Midbrain (tissue), 1 donor: ENCODE data around the gene DPY19L3.
A peak's percentile ranks its signal among the peaks of the same experiment; 100 is the strongest.
"Not testable (repeated sequence)": the region's sequence is repeated elsewhere in the genome, so short reads cannot be mapped to it uniquely, and the experiment has no call there.

ENCODE experiments used
- DNase-seq: peaks from one replicate; lab custom pipeline; 2025; lab: John Stamatoyannopoulos, UW

The DPY19L3 gene

DNA sequence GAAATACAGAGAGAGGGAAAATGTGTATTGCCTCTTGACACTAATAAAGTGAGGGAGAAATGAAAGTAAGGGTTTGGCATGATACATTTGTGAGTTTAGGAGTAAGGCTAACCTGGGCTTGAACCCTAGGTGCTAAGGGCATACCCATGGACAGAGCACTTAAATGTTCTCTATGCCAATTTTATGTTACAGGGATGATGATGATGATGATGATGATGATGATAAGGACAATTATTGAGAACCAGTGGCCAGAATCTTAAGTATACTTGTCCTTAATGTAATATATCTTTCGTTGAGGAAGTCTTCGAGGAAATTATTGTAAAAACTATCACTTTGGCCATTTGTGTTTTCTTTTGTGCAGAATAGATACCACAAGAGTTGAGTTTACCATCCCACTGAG lies 33.2 kb downstream of the DPY19L3 start:
- no peak for DNase-seq

DNA sequence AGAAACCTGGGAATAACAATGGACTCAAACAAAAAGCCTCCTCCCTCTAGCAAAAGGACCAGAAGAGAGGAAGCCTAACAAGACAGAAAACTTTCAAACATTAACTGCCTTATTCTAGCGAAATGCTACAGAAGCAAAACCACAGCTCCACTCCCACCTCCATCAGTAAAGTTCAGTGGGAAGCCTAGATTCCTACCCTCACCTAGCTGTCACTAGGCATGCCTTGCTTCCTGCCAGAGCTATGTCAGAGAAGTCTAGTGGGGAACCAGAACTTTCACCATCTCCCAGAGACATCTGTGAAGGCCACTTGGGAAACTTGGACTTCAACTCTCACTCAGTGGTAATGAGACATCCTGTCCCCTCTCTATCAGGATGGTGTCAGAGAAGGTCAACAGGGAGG lies 37.1 kb downstream of the DPY19L3 start:
- DNase-seq = no peak

DNA sequence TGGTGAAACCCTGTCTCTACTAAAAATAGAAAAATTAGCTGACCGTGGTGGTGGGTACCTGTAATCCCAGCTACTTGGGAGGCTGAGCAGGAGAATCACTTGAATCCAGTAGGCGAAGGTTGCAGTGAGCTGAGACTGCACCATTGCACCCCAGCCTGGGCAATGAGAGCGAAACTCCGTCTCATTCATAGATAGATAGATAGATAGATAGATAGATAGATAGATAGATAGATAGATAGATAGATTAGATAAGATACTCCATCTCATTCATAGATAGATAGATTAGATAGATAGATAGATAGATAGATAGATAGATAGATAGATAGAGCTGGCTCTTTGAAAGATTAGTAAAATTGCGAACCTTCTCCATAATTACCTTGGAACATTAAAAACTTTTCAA lies 42.0 kb downstream of the DPY19L3 start:
- DNase-seq = not testable (repeated sequence)

DNA sequence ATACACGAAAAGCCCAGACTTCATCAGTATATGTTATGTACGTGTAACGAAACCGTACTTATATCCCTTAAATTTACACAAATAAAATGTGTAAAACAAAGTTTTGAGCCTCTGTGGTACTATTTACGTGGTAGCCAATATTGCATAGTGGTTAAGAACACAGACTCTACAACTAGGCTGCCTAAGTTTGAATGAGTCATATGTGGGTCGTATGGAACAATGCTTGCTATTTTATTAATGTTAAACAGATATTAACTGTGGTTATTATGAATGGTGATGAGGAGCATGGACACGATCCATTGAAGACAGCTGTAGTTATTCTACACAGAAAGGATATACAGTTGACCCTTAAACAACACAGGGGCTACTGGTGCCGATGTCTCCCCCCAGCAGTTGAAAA lies 42.5 kb downstream of the DPY19L3 start:
- no peak for DNase-seq

DNA sequence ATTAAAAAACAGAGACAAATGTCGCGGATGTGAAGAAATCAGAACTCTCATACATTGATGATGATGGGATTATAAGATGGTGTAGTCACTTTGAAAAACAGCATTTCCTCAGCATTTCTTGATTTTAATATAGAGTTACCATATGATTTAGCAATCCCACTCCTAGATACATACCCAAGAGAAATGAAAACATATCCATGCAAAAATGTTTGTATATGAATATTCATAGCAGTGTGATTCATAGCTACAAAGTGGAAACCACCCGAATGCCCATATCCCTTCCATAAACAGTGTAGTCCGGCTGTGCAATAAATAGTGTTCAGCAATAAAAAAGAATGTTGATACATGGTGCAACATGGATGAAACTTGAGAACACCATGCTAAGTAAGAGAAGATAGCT lies 44.6 kb downstream of the DPY19L3 start:
- no peak for DNase-seq

DNA sequence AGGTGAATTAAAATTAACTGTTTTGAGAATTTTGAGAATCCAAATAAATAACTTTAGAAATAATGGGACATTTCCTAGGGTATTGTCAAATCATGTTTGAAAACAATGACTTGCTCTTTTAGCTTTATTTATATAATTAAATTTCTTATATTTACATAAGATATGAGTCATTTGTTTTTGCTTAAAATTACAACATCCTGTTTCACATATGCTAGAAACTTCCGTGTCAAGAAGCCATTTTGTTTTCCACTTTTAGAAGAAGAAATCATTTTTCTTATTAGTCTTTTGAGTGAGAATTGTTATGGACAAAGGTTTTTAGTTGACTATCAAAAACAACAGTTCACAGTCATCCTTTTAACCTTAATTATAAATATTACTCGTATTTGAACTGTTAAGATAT lies 48.2 kb downstream of the DPY19L3 start:
- no peak for DNase-seq

DNA sequence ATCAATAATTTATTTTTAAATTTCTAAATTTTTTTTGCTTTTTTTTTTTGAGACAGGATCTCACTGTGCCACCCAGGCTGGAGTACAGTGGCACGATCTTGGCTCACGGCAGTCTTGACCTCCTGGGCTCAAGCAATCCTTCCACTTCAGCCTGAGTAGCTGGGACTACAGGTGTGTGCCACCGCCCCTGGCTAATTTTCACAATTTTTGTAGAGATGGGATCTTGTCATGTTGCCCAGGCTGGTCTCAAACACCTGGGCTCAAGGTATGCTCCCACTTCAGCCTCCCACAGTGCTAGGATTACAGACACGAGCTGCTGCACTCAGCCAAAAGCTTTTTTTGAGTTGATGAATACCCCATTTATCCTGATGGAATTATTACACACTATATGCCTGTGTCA lies 50.8 kb downstream of the DPY19L3 start:
- DNase-seq = no peak

DNA sequence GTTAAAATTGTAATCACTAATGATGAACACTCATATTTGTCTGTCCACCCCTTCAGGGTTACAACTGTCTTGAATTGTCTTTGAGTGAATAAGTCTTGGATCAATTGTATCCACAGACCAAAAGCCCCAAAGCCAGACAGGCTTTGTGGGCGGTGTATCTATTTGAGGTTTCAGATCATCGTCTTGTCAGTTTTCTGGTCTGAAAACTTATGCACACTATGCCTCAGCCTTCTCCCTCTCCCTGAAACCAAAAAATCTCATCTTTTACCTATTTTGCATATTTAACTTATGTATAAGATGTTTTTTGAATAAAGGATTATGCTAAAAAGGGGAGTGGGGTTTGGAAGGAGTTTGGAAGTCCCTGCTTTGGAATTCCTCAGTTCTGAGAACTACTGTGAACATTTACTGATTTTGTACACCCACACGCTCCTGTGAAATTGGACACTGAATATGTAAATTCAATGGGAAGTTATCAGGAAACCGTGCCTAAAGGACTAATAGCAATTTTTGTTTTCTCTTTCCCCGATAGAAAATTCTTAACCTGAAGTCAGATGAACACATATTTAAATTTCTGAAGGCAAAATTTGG lies 52.1 kb downstream of the DPY19L3 start:
- DNase-seq = no peak

DNA sequence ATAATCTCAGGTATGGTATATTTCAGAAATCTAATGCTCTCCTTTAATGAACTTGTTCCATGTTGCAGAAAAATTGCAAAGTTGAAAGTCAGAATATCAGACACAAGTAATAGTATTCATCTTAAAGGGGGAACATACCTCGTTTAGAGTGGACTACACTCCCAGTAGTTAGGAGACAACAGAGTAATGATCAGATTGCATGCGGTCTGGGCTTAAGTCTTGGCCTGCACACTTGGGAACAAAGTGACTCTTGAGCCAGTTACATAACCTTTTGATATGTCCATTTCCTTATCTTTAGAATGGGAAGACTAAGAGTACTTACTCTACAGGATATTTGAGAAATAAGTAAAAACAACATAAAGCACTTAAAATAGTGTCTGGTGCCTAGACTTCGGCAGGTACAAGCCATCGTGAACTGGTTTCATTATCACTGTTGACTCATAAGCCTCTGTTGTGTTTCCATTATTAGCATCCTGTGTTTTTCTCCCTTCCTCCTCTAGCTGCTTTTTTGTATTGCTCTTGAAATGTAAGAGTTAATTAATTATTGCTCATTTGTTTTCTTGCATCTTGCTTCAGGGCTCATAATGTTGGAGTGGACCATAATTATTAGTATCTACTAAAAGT lies 53.0 kb downstream of the DPY19L3 start:
- no peak for DNase-seq

DNA sequence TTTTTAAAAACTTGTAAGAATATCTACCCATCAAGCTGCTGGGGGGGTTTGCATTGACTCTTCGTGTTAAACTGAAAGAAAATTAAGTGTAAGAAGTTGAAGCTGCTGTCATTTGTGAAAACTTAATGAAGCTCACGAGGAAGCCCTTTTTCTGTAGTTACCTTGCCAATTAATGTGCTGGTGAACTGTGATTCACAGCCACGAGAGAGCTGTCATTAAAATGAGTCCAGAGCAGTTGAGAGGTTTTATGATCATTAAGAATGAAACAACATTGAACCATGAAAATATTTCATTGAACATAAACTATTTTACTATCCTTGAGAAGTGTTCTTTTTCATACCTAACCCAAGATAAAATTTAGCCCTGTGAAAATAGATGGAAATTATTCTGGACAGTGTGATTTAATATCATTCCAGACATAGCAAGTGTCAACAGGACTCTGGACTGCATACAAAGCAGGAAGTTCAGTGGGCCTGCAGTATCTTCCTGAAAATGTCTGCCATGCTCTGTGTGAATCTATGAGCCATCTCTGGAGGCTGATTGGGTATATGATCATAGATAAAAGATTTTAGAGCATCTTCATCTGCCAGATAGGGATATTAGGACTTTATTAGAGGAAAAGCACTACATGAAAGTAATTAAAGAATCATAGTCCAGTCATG lies 53.8 kb downstream of the DPY19L3 start:
- no peak for DNase-seq

DNA sequence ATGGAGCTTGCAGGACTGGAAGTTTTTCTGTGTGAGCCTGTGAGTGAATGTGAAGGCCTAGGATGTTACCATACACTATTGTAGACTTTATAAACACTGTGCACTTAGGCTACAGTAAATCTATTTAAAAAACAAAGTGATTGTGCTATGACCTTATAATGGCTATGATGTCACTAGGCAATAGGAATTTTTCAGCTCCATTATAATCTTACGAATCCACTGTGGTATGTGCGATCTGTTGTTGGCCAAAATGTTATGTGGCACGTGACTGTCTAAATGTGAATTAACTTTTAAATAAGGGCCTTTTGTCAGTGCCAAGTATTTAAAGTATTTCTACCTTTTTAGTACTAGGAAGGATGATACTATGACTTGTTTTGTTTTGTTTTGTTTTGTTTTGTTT lies 54.9 kb downstream of the DPY19L3 start:
- no peak for DNase-seq

DNA sequence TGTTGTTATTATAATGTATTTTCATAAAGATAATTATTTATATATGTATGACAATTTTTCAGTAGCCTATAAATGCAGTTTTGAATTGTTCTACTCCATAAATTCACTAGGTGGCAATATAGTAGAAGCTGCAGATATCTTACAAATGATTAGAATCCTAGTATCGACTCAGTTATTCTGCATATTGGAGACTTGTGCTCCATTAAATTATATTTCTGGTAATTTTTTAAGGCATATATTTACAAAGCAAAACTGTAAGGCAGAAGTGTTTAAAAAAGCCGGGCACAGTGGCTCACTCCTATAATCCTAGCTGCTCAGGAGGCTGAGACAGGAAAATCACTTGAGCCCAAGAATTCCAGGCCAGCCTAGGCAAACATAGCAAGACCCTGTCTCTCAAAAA lies 58.7 kb downstream of the DPY19L3 start:
- no peak for DNase-seq

DNA sequence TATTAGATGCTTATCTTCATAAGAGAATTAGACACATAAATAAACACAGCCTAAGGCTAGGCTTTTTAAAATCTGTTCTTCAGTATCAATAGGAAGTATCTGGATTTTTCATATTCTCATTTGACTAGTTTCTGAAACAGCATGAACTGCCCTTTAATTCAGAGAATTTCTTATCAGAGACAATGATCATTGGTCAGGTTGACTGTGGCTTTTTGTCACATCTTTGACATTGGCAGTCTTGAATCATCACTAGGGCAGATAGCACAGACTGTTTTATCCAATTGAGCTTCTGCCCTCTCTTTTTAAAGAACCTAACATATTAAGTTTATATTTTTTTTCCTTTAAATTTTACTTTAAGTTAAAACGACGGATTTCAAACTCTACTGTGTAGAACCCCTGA lies 59.6 kb downstream of the DPY19L3 start:
- no peak for DNase-seq

DNA sequence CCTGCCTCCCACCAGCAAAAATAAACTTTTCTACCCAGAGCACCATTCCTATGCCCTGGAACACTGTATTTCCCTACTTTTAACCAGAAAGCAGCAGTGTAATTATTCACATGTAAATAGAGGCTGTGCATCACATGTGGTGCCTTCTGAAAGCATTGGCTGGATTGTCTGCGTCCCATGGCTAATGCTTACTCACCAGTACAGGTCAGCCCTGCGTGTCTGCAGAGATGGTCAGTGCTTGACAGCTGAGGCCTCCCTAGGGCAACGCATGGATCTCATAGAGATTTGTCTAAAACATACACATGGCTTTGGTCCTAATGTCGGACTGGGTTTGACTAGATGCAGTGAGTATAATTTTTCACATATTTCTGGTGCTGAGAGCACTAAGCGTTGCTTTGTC lies 64.2 kb downstream of the DPY19L3 start:
- no peak for DNase-seq

DNA sequence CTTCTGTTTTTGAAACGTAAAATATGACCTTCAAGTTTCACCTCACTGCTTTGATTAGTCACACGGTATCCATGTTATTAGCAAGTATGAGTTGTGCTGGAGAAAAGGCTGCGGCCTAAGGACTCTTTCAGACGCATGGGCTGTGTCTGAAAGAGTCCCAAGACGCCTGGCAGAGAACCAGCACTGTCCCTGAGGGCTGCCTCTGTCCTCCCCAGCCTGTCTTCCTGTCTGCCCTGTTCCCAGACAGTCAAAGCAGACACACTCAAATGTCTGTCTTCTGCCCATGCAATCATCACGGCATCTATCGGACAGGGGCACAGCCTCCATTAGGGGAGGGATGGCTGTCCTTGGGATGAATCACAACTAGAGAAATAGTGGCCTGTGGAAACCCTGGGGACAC lies 65.5 kb downstream of the DPY19L3 start:
- DNase-seq = peak; percentile 11

DNA sequence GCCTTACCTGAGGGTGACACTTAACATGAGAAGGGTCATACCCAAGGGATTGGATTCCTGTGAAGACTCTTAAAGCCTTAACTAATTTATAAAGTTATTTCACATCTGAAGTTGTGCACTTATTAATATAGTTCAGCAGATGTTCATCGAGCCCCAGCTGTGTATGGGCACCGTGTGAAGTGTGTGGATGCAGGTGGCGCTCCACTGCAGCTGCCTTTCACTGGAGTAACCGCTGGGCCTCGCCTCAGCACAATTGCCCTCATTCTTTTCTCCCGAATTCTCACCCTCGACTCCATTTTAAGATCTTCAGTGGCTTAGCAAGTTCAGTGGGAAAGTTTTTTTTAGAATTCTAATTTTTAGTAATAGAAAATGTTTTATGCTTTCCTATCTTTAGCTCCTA lies 66.2 kb downstream of the DPY19L3 start:
- DNase-seq = no peak

DNA sequence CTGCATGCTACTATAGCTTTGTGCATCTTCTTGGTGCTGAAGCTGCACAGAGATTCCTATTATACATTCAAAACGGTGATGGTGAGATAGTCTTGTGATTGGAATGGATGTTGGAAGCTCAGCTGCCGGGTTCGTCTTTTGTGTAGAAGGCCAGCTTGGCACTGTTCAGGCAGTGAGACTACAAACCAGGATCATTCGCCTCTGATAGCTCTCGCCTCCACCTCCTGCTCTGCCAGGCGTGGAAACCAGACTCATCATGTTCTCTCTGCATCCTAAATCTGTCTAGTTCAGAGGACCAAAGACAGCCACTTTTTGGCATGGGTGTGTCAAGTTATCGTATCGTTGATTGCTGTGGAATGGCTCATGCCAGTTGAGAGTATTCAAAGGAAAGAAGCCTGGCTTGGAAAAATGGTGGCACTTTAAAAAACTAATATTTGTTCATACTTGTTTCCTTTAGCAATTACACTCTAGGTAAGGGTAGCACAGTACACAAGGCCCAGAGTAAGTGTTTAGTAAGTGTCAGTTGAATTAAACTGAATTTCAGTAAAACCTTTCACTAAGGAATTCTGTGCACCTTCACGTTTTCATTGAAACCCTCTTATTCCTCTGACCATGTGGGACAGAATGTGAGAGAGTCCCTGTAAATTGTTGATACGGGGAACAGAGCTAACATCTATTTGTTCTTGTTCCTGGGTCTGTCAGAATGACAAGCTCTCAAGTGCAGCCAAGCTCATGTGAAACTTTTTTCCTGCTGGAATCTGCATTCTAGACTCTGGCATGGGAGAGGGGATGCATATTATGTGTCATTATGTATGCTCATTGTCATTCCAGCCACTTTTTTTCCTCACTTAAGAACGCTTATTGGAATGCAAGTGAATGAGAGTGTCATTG lies 69.8 kb downstream of the DPY19L3 start:
- DNase-seq = no peak

DNA sequence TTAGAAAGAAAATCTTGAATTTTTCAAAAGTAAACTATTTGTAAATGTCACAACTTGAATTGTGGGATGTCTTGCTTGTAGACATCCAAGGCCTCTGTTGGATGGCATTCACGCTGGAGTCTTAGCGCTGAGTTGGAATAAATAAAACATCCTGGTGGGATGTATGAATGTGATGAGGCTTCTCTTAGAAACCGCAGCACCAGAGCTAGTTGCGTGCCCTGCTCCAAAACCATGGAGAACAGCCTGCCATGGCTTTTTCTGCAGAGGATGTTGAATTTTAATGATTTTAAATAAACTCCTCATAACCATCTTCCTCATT lies 70.4 kb downstream of the DPY19L3 start:
- DNase-seq = no peak

DNA sequence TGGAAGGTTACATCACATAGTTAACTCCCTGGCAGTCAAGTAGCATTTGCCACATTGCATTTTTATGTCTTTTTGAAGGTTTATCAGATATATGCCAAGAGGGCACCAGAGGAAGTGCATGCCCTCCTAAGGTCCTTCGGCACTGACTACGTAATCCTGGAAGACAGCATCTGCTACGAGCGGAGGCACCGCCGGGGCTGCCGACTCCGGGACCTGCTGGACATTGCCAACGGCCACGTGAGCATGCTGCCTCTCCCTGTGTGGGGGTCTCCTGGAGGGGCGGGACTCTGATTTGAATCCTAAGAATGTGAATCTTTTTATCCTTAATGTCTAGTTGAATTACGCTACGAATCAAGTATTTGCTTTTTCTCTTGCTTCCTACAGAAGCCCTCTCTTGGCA lies 74.8 kb downstream of the DPY19L3 start:
- DNase-seq = no peak

DNA sequence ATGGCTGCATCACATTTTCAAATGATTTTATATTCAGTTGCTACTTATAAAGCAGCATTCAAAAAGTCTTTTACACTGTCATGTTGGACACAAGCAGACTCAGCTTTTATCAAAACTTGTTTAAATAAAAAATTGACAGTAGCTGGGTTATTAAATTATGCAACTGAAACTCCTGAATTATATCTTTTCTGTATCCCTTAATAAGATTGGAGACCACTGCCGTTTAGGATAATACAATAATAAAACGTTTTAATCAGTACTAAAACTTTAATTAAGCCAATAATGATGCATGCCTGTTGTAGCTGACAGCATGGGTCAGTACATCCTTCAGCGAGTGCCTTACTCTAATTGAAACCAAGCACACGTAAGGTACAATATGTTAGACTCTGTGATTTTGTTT lies 78.0 kb downstream of the DPY19L3 start:
- no peak for DNase-seq

DNA sequence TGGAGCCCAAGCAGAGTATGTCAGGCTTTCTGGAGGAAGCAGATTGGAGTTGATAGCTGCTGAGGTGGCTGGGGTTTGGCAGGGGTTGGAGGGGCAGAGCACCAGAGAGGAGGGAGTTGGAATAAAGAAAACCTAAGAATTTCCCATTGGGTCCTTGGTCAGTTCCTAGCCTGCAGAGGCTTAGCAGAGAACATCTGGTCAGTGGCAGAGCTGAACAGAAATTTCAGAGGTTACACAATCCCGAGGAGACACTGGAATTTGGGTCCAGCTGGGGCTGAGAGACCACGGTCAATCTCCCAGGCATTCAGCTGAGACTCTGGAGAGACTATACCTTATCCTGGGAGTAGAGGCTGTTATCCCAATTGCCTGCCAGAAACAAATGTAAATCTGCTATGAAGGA lies 84.4 kb downstream of the DPY19L3 start:
- DNase-seq = no peak

DNA sequence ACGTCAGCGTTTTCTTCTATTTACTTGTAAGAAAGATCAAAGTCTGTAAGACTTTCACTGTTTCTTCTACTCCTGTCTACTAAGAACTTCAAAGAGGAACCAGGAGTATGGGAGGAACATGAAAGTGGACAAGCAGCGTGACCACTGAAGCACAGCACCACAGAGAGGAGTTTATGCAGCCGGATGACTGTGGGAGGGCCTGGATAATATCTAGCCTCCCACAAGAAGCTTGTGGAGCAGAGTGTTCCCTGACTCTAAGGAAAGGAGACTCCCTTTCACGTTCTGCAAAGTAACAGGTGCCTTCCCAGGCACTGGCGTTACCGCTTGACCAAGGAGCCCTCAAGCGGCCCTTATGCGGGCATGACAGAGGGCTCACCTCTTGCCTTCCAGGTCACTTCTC lies 91.8 kb downstream of the DPY19L3 start:
- DNase-seq = no peak

DNA sequence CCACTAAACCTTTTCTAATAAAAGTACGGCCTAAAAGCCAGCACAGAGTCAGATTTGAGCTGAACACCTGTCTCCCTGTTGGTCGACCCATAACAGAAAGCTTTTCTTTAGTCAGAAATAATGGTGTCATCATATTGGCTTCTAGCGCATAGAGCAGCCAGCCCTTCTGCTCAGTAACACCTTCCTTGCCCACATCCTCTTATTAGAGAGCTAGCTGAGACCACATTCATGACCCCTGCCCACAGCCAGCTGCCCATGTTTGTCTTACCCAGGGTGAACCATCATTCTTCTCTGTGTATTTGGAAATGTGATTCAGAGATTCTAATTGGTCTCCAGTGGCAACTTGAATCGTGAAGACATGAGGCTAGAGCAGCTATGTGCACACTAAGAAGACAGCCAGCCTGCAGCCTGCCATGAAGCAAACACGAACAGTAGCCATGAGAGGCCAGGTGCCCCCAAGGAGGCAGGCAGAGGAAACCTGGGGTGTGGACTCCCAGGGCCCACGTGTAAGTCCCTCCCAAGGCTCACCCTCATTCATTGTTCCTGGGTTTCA lies 93.2 kb downstream of the DPY19L3 start:
- no peak for DNase-seq
